Stimulated activated CD4-positive, alpha-beta T cell treated with anti-CD3 and anti-CD28 coated beads, Interleukin-4, amount 100 ng/mL, for 1 hour (primary cell): ENCODE measurements around the gene ATP11A.
"Not testable (repeated sequence)": the region's sequence is repeated elsewhere in the genome, so short reads cannot be mapped to it uniquely, and the experiment has no call there.

Experiments used
- DNase-seq: peaks from one replicate; pipeline ENCODE4 v3.0.0-alpha.2; 2020

The ATP11A gene

DNA sequence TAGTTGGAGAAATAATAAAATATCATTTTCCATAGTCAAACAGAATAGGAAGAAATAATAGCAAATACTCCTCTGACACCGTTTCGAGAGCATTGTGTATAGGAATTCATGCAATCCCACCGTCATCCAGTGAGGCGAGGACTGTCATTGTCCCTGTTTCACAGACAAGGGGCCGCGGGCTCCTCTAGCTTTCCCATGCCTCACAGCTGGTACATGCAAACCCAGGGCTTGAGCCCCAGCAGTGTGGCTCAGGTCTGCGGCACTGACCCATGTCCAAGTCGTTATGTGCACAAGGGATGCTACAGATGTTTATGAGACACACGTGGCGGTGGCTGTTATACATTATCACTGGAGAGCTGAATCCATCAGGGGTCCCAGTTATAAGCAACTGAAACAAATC is 18.5 kb upstream of the ATP11A start:
- DNase-seq: no peak

DNA sequence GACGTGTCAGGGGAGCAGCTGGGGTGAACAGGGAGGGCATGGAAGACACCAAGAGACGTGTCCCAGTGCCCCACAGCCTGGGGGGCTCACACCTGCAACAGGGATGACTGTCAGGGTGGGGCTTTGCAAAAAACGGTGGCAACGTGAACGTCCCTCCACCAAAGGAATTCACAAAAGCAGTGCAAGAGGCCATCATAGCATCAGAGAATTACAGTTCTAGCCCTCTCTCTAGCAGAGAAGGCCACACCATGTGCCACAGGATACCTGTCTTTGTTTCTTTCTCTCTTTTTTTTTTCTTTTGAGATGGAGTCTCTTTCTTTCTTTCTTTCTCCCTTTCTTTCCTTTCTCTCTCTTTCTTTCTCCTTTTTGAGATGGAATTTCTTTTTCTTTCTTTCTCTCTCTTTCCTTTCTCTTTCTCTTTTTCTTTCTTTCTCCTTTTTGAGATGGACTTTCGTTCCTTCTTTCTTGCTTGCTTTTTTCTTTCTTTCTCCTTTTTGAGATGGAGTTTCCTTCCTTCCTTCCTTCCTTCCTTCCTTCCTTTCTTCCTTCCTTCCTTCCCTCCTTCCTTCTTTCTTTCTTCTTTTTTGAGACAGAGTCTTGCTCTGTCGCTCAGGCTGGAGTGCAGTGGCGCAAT is 17.1 kb upstream of the ATP11A start:
- DNase-seq: no peak

DNA sequence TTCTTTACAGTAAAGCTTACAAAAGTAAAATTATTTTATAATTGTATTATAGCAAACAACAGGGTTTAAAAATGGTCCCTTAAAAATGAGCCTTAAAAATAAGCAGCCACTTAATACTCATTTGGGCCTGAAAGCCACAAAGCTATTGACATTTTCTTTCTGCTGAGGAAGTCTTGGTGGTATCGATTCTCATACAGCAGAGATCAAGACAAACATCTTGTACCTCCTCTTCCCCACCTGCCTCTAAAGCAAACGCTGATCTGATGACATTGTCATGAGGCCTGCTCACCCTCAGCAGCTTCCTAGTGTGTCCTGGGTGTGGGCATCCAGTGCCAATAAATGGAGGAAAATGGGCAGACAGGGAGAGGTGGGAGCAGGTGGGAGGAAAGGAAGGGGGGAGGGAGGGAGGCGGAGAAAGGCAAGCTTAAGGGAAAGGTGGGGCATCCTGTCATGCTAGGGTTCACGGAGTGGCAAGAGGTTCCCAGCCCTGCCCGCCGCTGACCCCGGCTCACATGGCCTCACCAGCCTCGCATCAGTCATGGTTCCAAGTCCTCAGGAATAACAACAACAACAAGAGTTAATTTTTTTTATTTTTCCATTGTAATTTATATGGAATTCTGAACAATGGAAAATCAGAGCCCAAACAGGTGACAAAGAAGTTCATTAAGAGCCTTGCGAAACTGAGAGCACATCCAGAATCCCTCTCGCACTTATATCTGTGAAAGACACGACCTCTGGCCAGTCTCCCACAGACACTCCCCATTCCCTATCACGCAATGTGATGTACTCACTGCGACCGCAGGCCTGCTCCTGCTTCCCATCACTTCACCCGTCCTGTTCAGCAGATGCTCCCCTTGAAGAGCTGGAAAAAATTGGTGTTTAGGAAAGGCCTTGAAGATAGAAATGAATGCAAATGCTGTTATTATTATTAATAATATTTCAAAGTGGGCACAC is 15.1 kb upstream of the ATP11A start:
- no peak for DNase-seq

DNA sequence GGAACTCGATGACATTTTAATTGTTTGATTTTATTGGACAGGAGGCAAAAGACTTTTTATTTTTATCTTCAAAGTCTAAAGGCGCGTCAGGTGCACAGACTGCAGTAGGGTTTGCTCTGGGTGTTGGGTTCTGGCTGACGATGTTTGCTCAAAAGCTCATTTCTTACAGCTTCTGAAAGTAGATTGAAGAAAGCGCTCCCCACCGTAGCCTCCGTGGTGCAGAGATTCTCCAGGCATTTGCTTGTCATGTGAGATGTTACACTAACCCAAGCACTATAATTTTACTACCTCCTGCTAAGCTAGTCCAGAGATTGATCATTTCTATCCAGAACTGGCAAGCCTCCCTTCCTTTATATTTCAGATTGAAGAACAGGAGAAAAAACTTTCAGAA is 14.5 kb upstream of the ATP11A start:
- DNase-seq: no peak

DNA sequence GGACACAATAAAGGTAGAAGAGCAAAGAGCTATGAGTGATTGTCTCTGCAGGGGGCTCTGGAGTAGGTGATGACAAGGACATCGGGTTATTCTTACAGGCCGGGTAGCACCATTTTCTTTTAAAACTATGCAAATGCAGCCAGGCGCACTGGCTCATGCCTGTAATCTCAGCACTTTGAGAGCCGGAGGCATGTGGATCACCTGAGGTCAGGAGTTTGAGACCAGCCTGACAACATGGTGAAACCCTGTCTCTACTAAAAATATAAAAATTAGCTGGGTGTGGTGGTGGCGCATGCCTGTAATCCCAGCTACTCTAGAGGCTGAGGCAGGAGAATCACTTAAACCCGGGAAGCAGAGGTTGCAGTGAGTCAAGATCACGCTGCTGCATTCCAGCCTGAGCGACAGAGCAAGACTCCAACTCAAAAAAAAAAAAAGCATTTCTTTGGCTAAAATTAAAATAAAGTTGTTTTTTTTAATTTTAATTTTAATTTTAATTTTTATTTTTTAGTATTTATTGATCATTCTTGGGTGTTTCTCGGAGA is 12.3 kb upstream of the ATP11A start:
- not testable (repeated sequence) for DNase-seq

DNA sequence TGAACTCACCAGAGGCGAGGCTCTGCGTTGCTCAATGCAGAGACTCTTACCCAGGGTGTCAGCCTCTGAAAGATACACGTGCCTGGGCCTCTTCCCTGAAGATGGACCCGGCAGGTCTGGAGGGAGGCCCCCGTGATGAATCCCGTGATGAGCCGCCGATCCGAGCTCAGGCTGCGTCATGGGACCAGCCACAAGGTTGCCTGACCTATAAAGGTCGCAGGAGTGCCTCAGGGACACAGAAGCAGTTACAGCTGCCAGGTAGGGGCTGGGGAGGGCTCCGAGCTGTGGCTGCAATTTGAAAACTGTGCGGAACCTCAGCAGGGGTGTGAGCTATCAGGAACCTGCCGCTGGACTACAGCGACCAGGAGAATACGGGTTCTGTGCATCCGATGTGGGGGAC is 10.5 kb upstream of the ATP11A start:
- no peak for DNase-seq

DNA sequence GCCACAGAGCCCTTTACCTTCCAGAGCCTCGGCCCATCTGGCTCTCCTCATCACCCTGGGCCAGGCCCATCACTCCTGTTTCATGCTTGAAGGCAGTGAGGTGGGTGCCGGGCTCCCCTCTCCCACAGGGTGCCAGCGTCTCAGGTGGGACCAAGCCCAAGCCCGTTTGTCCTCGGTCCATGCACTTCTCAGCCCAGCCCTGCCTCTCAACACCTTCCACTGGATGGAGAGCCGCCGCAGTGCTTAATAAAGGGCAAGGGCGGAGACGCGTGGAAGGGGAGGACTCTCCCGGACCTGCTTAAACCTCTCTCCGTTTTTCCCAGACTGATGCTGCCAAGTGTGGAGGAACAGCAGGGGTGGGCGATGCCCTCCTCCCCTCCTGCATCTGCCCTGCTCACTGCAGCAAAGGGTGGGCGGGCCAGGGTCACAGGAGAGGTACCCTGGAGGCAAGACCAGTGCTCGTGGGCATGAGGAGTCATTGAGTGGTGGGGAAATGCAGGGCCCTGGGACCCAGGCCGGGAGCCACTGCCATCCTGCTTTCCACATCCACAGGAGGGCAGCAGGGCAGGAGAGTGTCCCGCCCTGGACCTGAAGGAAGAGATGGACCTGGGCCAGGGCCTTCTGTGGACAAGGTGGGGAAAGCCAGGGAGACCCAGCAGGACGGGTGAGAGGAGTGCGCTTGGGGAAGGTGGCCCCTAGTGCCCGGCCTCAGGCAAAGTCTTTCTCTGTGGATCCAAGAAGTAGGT is 9.7 kb upstream of the ATP11A start:
- no peak for DNase-seq

DNA sequence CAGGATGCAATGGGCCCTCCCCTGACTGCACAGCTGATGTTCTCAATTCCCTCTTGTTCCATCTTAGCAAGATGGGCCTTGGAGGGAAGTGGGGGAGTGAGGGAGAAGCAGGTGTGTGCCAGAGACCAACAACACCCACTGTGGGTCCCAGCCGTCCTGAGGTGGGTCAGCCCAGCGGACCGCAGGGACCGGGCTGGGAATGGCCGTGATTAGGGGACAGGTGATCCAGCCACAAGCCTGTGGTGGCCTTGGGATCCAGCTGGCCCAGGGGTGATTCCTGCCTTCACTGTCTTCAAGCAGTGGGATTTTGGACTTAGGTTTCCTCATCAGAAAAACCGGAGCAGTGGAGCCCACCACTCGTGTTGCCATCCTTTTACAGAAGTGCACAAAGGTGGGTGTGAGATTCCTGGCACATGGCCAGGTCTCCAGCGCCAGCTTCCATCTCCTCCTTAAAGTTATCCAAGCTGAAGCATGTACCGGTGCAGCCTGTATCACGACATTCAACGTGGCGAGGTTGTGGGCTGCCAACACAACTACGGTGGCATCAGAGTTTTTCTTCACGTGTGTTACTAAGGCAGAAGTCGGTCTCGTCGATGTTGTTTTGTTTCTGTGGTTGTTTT is 9.0 kb upstream of the ATP11A start:
- DNase-seq: no peak

DNA sequence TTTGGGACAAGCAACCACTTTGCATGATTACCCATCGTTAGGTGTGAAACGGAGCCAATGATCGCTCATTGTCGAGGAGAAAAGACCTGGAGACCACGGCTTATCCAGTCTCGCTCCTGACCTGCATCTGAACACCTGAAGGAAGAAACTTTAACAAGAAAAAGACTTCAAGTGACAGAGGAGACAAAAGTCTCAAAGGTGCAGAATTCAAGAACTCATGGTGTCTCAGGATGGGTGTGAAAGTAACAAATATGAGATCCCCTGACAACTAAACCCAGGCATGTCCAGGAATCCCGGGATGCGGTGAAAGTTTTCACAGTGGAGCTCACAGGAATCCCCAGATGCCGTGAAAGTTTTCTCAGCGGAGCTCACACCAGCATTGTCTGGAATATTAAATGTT is 6.3 kb upstream of the ATP11A start:
- DNase-seq: no peak

DNA sequence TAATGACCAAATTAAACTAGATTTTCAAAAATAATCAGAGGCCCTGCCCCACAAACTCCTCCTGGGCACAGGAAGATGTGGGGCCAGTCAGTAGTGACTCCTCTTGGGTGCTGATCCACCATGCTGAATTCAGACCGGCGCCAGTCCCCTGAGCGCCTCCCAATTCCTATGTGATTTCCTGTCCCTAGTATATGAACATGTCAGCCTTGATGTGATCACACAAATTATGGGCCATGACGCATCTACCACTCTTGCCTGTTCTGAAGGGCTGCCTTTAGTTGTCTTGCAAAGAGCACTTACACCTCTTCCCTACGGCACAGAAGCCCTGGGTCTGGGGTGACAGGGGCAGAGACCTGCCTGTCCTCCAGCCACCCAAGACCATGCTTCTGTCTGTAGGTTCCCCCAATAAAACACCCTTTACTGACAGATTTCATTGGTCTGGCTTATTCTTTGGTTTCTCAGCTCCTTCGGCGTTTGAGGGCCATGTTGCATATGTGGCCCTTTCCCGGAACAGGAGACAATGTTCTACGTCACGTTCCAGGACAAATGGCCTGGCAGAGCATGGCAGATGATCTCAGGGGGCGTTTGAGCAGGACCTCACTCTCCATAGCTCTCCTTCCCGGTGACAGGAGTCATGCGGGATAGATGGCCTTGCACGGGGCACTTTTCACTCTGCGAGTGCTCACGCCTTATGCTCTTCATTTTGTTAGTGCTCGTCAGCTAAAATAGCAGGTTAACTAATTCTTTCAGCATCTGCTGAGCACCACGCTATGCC is 5.6 kb upstream of the ATP11A start:
- DNase-seq: no peak

DNA sequence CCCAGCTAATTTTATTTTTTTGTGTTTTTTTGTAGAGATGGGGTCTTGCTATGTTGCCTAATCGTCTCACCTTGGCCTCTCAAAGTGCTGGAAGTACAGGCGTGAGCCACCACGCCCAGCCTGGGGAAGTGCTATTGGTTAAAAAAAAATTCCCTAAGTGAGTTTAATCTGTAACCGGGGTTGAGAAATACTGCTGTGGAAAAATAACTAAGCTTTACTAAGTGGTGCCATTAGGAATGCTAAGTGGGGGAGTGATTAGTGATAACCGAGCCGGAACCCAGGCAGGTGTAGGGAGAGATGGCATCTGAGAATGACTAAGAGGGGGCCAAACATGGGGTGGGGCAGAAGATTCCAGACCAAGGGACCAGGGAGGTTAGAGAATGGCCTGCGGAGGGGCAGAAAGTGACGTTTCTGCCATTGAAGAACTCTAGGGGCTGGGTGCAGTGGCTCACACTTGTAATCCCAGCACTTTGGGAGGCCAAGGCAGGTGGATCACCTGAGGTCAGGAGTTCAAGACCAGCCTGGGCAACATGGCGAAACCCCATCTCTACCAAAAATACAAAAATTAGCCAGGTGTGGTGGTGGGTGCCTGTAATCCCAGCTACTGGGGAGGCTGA is 4.5 kb upstream of the ATP11A start:
- not testable (repeated sequence) for DNase-seq

DNA sequence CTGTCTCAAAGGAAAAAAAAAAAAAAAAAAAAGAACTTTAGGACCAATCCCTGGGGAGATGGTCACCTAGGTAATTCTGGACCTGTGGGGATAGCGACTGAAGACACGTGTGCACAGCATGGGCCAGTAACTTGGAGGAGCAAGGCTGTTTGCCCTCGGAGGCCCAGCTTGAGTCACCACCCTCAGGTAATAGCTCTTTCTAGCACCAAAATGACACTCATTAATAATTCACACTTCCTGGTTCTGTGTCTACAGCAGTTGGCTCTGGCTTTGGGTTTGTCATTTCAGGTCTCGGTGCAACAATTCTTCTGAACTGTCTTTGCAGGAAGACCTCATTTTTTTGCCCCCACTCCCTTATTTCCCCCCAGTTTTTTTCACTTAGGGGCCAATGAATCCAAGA is 3.9 kb upstream of the ATP11A start:
- no peak for DNase-seq

DNA sequence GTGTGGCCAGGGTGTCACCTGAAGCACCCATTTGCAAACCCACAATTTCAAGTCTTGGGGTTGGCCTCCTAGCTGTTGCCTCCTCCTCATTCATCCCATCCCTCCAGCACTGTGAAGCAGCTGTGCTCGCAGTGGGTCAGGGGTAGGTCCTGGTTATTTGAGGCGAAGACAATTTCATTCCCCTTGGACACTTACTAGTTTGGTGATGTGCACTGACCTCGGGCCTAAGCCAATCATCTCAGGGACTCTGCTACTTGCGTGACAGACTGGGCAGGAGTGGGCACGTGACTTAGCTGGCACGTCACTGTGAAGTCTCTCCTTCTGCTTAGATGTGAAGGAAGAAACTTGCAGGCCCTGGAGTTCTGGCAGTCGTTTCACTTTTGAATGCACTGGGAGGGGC is 3.5 kb upstream of the ATP11A start:
- no peak for DNase-seq

DNA sequence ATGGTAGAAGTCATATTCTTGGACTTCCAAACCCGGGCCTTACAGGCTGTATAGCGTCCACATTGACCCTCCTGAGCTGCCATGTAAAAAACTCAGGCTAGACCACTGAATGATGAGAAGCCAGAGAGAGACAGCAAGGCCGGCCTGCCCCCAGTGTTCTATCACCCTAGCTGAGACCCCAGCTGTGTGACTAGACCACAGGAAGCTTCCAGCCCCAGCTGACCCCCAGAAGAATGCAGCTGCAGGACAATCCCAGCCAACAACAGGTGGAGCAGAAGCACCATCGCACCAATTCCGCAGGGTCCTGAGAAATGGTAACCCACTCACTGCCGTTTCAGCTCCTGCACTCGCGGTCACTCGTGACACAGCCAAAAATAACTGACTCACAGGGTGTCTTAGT is 2.9 kb upstream of the ATP11A start:
- no peak for DNase-seq

DNA sequence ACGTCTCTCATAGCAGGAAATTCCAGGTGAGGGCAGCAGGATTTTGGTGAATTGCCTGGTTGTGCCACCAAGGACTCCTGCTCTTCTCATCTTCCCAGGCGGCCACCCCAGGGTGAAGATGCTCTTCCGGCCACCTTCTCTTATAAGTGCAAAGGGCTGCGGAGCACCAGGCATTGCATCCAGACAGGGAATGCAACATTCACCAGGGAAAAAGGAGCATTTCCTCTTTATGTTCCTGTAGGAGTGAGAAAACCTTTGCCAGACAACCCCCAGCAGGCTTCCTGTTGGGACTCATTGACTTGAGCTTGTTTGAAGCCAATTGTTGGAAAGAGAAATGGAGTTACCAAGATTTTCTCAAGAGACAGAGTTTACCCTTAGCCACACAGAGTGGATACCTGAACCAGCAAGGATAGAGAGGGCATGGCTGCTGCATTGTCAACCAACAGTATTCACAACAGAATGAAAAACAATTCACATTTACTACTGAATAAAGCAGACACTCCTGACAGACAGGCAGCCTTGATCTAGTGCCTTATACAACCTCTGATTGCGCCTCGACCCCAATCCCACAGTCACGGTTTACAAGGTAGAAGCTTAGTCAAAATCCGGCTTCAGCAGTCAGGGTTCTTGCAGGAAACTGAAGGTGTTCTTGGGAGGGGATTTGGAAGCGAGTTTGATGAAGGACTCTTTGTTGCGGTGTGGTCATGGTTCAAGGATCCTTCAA is 1.8 kb upstream of the ATP11A start:
- no peak for DNase-seq

DNA sequence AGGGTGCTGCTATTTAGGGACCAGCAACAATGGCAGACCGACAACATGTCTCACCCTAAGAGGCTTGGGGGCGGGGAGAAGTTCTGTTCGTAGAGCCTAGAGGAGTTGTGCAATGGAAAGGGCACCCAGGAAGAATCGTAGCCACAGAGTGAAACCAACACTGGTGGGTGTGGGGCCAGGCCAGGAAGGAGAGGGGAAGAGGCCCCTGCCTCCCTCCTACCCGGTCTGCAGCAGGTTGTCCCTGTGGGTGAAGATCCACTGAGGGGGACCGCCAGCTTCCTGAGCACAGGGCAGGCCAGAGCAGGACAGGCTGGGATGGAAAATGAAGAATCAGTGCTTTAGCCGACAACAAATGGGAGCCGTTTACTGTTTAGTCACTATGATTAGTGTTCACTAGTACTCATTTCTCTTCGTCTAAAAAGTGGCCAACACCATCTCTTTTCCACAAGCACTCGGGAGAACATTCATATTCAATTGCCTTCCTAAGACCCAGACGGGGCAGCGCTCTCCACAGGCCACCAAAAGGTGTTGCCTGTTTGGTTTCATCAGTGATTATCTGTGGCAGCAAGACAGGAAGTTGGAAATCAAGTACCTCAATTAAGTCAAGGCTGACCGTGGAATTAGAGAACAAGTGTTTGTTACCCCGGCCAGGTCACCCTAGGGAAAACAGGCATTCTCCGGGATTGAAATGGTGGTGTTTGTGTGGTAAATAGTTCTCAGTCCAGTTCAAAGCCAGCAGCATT is 1.1 kb upstream of the ATP11A start:
- DNase-seq: peak; percentile 46

DNA sequence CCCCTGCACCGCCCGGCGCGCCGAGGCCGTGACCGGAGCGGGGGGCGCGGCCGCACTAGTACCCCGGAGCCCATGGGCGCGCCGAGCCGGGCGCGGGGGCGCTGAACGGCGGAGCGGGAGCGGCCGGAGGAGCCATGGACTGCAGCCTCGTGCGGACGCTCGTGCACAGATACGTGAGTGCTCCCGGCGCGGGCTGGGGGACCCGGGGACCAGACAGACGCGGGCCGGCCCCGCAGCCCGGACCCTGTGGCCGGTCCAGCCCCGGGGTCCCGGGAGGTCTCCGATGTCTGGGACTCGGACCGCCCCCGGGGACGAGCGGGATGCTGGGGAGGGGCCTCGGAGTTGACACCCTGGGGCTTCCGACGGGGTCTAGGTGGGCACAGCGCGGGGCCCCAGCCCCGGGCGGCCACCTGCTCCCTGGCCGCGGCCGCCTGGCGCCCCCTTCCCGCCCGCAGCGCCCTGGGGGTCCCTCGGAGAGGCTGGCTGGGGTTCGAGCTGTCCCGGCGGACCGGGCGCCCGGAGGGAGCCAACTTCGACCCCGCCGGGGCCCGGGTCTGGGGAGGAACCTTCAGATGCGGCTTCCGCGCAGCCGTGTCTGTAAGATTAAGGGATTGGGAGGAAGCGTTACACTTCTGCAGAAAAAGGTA is 568 bp downstream of the ATP11A start:
- DNase-seq: peak; percentile 37

DNA sequence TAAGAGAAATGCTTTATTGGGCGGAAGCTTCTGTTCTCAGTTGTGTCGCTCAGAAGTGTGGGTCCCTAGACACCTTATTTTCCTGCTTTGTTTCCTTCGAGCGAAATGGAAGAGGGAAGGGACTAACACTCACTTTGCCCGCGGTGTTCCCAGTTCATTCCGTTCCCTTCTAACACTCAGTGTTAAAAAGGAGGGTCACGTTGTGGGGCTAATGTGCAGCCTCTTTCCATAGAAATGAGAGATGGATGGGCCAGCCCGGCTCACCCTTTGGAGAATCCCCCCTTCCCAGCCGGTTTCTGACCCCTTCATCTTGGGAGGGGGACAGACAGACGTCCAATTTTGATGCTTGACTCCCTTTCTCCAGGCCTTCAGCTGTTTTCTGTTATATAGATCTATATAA is 2.3 kb downstream of the ATP11A start:
- DNase-seq: no peak

DNA sequence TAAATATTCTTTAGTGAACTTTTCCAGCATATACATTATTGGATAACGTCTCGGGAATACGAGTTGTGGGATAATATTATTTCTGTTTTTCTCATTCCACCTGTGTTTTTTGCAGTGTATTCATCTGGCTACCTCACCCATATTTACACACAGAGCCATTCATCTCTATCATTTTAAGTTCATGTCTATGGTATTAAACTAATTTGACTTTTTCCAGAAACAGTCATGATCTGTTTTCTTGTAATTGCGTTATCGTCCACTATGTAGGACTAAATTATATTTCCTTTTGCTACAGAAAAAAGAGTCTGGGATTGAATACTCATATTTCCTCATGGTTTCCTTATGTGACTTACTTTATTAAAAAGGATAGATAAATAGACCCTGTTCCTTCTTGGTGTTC is 2.7 kb downstream of the ATP11A start:
- no peak for DNase-seq
